ENCODE results near the gene RAD50. TPM values are rescaled to one million over a fixed set of nuclear protein-coding genes. Genes with fewer than 3 reads are reported as not detected.

The RAD50 gene
- total RNA-seq, 5 donors from 2014 or later (not counting 1 experiment from before 2014, with no cell fraction given), result 19.7 to 33.7 (median 28.5) TPM

DNA sequence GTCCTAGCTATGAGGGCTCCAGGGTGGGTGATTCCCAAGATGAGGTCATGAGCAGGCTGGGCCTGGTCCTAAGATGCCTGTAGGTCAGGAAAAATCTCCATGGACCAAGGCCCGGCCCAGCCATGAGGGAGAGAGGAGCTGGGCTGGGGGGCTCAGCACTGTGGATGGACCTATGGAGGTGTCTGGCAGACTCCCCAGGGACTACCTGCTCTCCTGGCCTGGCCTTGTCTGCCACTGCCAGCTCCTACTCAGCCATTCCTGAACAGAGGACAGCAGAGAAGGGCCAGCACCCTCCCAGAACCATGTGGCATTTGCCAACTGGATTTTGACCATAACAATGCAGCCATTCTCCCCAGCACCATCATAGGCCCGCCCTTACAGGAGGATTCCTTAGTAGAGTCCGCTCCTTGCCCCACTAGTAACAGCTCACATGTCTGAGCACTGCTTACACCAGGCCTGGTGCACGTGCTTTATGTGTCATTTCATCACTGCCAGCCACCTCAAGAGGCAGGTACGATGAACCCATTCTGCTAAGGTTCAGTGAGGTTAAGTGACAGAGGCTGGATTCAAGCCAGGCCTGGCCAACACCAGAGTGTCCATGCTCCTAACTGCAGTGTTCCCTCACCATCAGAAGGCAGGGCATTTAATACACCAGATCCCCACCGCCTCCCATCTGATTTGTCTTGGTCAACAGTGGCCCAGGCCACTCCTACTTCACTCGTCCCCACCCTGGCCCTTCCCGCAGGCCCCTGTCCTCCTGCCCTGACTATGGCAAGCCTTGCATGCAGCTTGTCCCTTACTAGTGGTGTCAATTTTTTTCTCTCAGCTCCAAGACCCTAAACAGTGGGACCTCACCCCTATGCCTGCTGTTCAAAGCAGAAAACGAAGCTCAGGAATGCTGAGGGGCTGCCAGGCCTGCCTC is 101.9 kb downstream of the RAD50 start:
- Histone ChIP-seq H3K4me3 (ENCODE audit: control insufficient read depth in 1 of 2, extremely low read depth in 1 of 2, low read length in 1 of 2) (no peak overlapping the region), H3K36me3 (ENCODE audit: control insufficient read depth in 2 of 2, extremely low read depth in 1 of 2, insufficient read depth in 1 of 2, low read length in 1 of 2) (no peaks in the 10 kb centered on the region), H3K4me1 (ENCODE audit: control insufficient read depth in 1 of 2, extremely low read depth in 1 of 2, insufficient read depth in 2 of 2, low read length in 2 of 2) (peaks cover 0 to 27% of the 10 kb centered on the region in 2 experiments), H3K27me3 (replicated peaks in 1 of 2; ENCODE audit: control insufficient read depth in 2 of 2, extremely low read depth in 1 of 2, insufficient read depth in 2 of 2, low read length in 1 of 2) (peaks cover 0 to 56% of the 10 kb centered on the region in 2 experiments), H3K27ac (ENCODE audit: low read length) (no peak overlapping the region), H3K9me3 (no peaks in the 10 kb centered on the region)
- Mint-ChIP-seq H3K4me1 (peaks cover 16 to 37% (median 20%) of the 10 kb centered on the region in 3 donors), H3K27ac (peak overlapping the region in 1 of 2 donors; percentile 39), H3K27me3 (peaks cover 31 to 34% of the 10 kb centered on the region in 2 donors), H3K36me3 (no peaks in the 10 kb centered on the region), H3K9me3 (no peaks in the 10 kb centered on the region), H3K4me3 (no peak overlapping the region)
- ChIA-PET CTCF (interaction anchor here in 1 of 2 donors (0.5 to 0.6 kb wide), 3 partner anchors 85 to 453 kb away, joined by 3 to 7 read pairs (median 5); partner anchors contain the start of gene SEPTIN8), POLR2A (interaction anchor here (0.6 kb wide), 2 partner anchors 59 to 211 kb away, joined by 3 to 4 read pairs; no protein-coding TSS in a partner anchor)
- 84% methylated on average over 6 of the region's 9 CpGs for WGBS (ENCODE audit: insufficient coverage)
- DNase-seq (no peak), ATAC-seq (replicated peaks in 1 of 4) (no peak)

DNA sequence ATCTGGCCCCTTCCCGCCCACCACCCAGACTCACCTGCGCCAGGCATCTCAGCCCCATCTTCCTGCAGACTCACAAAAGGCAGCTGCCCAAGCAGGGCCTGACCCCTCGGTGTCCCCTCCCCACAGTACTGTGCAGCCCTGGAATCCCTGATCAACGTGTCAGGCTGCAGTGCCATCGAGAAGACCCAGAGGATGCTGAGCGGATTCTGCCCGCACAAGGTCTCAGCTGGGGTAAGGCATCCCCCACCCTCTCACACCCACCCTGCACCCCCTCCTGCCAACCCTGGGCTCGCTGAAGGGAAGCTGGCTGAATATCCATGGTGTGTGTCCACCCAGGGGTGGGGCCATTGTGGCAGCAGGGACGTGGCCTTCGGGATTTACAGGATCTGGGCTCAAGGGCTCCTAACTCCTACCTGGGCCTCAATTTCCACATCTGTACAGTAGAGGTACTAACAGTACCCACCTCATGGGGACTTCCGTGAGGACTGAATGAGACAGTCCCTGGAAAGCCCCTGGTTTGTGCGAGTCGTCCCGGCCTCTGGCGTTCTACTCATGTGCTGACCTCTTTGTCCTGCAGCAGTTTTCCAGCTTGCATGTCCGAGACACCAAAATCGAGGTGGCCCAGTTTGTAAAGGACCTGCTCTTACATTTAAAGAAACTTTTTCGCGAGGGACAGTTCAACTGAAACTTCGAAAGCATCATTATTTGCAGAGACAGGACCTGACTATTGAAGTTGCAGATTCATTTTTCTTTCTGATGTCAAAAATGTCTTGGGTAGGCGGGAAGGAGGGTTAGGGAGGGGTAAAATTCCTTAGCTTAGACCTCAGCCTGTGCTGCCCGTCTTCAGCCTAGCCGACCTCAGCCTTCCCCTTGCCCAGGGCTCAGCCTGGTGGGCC is 103.1 kb downstream of the RAD50 start:
- peaks cover 0 to 39% of the 10 kb centered on the region in 2 experiments for H3K4me1 ChIP-seq (ENCODE audit: control insufficient read depth in 1 of 2, extremely low read depth in 1 of 2, insufficient read depth in 2 of 2, low read length in 2 of 2)
- POLR2A ChIA-PET, result no interaction called here

DNA sequence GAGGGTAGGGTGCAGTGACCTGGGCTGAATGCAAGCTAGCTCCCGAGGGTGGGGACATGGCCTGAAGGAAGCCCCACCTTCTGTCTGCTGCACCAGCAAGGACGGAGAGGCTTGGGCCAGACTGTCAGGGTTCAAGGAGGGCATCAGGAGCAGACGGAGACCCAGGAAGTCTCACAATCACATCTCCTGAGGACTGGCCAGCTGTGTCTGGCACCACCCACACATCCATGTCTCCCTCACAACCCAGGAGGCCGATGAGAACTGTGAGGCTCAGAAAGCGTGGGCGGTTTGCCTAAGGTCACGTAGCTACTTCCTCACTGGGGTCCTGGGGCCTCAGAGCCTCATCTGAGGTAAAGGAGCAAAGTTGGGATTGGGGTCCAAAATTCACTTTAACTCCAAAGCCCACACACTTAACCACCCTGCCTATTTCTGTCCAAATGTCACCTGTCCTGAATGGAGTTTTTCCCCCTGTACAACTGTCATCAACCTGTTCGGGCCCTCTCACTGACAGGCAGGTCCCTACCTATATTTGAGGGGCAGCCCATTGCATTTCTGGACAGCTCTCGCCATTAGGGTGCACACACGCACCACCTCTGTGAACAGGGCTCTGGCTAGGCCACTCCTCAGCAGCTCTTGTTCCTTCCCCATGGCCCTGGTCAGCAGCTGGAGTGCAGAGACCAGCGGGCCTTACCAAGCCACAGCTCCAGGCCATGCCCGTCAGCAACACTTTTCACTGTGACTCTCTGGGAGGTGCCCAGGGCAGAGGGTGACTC is 104.6 kb downstream of the RAD50 start:
- Mint-ChIP-seq H3K9me3 (no peaks in the 10 kb centered on the region), H3K27ac (peak overlapping the region in 1 of 2 donors; percentile 23), H3K36me3 (no peaks in the 10 kb centered on the region), H3K4me3 (no peak overlapping the region), H3K27me3 (peaks cover 21 to 26% of the 10 kb centered on the region in 2 donors), H3K4me1 (peaks cover 22 to 43% (median 27%) of the 10 kb centered on the region in 3 donors)
- H3K27me3 ChIP-seq (replicated peaks in 1 of 2; ENCODE audit: control insufficient read depth in 2 of 2, extremely low read depth in 1 of 2, insufficient read depth in 2 of 2, low read length in 1 of 2), result peaks cover 0 to 36% of the 10 kb centered on the region in 2 experiments
- H3K27ac ChIP-seq (ENCODE audit: low read length), result no peak overlapping the region
- H3K9me3 ChIP-seq, result no peaks in the 10 kb centered on the region
- 87% methylated on average over 6 of the region's 12 CpGs for WGBS (ENCODE audit: insufficient coverage)
- ChIA-PET POLR2A (no interaction called here), CTCF (no interaction called here)
- ATAC-seq (replicated peaks in 1 of 4), result no peak
- no peak overlapping the region for H3K4me3 ChIP-seq (ENCODE audit: control insufficient read depth in 1 of 2, extremely low read depth in 1 of 2, low read length in 1 of 2)
- no peak for DNase-seq
- no peaks in the 10 kb centered on the region for H3K36me3 ChIP-seq (ENCODE audit: control insufficient read depth in 2 of 2, extremely low read depth in 1 of 2, insufficient read depth in 1 of 2, low read length in 1 of 2)
- peaks cover 0 to 34% of the 10 kb centered on the region in 2 experiments for H3K4me1 ChIP-seq (ENCODE audit: control insufficient read depth in 1 of 2, extremely low read depth in 1 of 2, insufficient read depth in 2 of 2, low read length in 2 of 2)

More for the DNA sequence above, 103.1 kb downstream of the RAD50 start:
- WGBS (ENCODE audit: insufficient coverage), result 82% methylated on average over 20 of the region's 23 CpGs
- Mint-ChIP-seq H3K4me1 (peaks cover 24 to 44% (median 27%) of the 10 kb centered on the region in 3 donors), H3K36me3 (no peaks in the 10 kb centered on the region), H3K27me3 (peaks cover 26 to 28% of the 10 kb centered on the region in 2 donors), H3K27ac (no peak overlapping the region), H3K9me3 (no peaks in the 10 kb centered on the region), H3K4me3 (no peak overlapping the region)
- Histone ChIP-seq H3K27me3 (replicated peaks in 1 of 2; ENCODE audit: control insufficient read depth in 2 of 2, extremely low read depth in 1 of 2, insufficient read depth in 2 of 2, low read length in 1 of 2) (peaks cover 0 to 48% of the 10 kb centered on the region in 2 experiments), H3K4me3 (ENCODE audit: control insufficient read depth in 1 of 2, extremely low read depth in 1 of 2, low read length in 1 of 2) (no peak overlapping the region), H3K36me3 (ENCODE audit: control insufficient read depth in 2 of 2, extremely low read depth in 1 of 2, insufficient read depth in 1 of 2, low read length in 1 of 2) (no peaks in the 10 kb centered on the region), H3K9me3 (no peaks in the 10 kb centered on the region), H3K27ac (ENCODE audit: low read length) (no peak overlapping the region)
- CTCF ChIA-PET, result interaction anchor here in 1 of 2 donors (0.6 kb wide), 1 partner anchor 84 kb away, joined by 7 read pairs; no protein-coding TSS in a partner anchor
- DNase-seq (no peak), ATAC-seq (replicated peaks in 1 of 4) (no peak)

DNA sequence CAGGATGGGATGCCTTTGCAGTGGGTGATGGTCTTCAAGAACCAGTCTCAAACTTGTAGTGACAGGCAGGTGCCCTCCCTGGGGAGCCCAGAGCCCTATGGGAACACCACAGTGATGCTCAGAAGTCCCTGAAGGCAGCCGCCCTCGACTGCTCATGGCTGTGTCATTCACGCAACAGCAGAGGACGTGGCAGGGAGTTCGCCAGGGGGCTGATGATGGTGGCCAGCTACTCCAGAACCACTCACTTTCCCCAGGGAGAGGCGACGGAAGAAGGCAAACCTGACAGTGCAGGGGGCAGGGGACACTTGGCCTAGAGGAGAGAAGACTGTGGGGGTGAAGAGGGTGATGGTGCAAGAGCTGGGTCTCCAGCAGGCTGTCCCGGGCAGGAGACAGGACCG is 105.2 kb downstream of the RAD50 start:
- CTCF ChIA-PET, result no interaction called here
- H3K27me3 Mint-ChIP-seq, result peaks cover 15 to 23% of the 10 kb centered on the region in 2 donors
- DNase-seq (no peak), ATAC-seq (replicated peaks in 1 of 4) (no peak)
- no peak overlapping the region for H3K4me3 ChIP-seq (ENCODE audit: control insufficient read depth in 1 of 2, extremely low read depth in 1 of 2, low read length in 1 of 2)
- no peaks in the 10 kb centered on the region for H3K36me3 Mint-ChIP-seq
- H3K4me1 Mint-ChIP-seq, result peaks cover 17 to 38% (median 21%) of the 10 kb centered on the region in 3 donors
- H3K27ac ChIP-seq (ENCODE audit: low read length), result no peak overlapping the region
- 88% methylated on average over 3 of the region's 9 CpGs for WGBS (ENCODE audit: insufficient coverage)
- no peaks in the 10 kb centered on the region for H3K9me3 Mint-ChIP-seq
- peaks cover 0 to 30% of the 10 kb centered on the region in 2 experiments for H3K27me3 ChIP-seq (replicated peaks in 1 of 2; ENCODE audit: control insufficient read depth in 2 of 2, extremely low read depth in 1 of 2, insufficient read depth in 2 of 2, low read length in 1 of 2)
- H3K4me1 ChIP-seq (ENCODE audit: control insufficient read depth in 1 of 2, extremely low read depth in 1 of 2, insufficient read depth in 2 of 2, low read length in 2 of 2), result peaks cover 0 to 28% of the 10 kb centered on the region in 2 experiments
- H3K9me3 ChIP-seq, result no peaks in the 10 kb centered on the region
- no peak overlapping the region for H3K4me3 Mint-ChIP-seq
- POLR2A ChIA-PET, result no interaction called here
- no peak overlapping the region for H3K27ac Mint-ChIP-seq
- H3K36me3 ChIP-seq (ENCODE audit: control insufficient read depth in 2 of 2, extremely low read depth in 1 of 2, insufficient read depth in 1 of 2, low read length in 1 of 2), result no peaks in the 10 kb centered on the region

DNA sequence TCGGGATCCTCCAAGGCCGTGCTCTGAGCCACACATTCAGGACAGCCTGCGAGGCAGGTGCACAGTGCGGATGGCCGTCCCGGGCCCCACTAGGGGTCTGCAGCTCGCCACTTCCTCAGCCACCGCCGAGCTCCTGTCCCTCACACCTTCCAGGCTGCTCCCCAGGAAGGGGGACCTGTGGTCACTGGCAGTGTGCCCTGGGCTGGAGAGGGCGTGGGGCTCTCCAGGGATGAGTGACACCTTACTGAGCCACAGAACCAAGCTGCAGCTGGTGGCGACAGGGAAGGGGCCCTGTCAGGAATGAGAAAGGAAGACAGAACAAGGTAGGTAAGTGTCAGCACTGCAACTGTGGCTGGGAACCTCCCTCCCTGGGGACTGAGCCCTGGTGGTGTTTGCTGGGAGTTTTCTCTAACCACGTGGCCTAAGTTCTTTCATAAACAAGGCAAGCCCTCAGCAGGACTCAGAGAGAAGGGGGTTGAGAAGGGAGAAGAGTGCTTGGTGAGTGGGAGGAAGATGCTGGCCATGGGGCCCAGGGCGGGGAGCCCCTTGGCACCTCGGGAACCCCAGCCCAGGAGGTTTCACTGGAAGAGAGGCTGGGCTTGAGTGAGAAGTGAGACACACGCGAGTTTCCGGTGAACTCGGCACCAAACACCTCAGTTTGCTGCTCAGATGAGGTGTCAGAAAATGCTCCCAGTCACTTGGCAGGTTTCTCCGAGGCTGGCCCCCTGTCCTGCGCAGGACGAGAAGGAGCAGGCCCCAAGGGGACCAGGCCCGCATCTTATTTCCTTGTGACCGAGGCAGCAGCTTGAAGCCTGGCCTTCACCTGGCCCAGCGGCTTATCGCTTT is 106.4 kb downstream of the RAD50 start:
- H3K4me3 Mint-ChIP-seq, result no peak overlapping the region
- CTCF ChIA-PET, result interaction anchor here in 1 of 2 donors (0.6 kb wide), 1 partner anchor 427 kb away, joined by 4 read pairs; no protein-coding TSS in a partner anchor
- H3K4me1 ChIP-seq (ENCODE audit: control insufficient read depth in 1 of 2, extremely low read depth in 1 of 2, insufficient read depth in 2 of 2, low read length in 2 of 2), result peaks cover 0 to 27% of the 10 kb centered on the region in 2 experiments

More for the DNA sequence above, 106.4 kb downstream of the RAD50 start:
- 44% methylated on average over 22 of the region's 25 CpGs for WGBS (ENCODE audit: insufficient coverage)
- H3K9me3 ChIP-seq, result no peaks in the 10 kb centered on the region
- H3K36me3 ChIP-seq (ENCODE audit: control insufficient read depth in 2 of 2, extremely low read depth in 1 of 2, insufficient read depth in 1 of 2, low read length in 1 of 2), result no peaks in the 10 kb centered on the region
- H3K27me3 ChIP-seq (replicated peaks in 1 of 2; ENCODE audit: control insufficient read depth in 2 of 2, extremely low read depth in 1 of 2, insufficient read depth in 2 of 2, low read length in 1 of 2), result peaks cover 0 to 20% of the 10 kb centered on the region in 2 experiments
- ATAC-seq (replicated peaks in 1 of 4) (peak; percentile 35 to 69 (median 61)), DNase-seq (peak in 14 of 35 experiments; percentile 11 to 62 (median 23))
- no peaks in the 10 kb centered on the region for H3K9me3 Mint-ChIP-seq
- H3K36me3 Mint-ChIP-seq, result no peaks in the 10 kb centered on the region
- no peak overlapping the region for H3K4me3 ChIP-seq (ENCODE audit: control insufficient read depth in 1 of 2, extremely low read depth in 1 of 2, low read length in 1 of 2)
- peaks cover 5 to 14% of the 10 kb centered on the region in 2 donors for H3K27me3 Mint-ChIP-seq
- H3K27ac ChIP-seq (ENCODE audit: low read length), result peak overlapping the region; percentile 85
- H3K27ac Mint-ChIP-seq, result peak overlapping the region; percentile 8 to 74
- POLR2A ChIA-PET, result interaction anchor here in 1 of 2 donors (0.6 kb wide), 1 partner anchor 583 kb away, joined by 3 read pairs; no protein-coding TSS in a partner anchor
- H3K4me1 Mint-ChIP-seq, result peaks cover 15 to 28% (median 18%) of the 10 kb centered on the region in 3 donors

All from T-cell (primary cell).